Measurements from ENCODE around the gene ASIC4.

Gene ASIC4

GRCh38 chr2:219514196-219514761 is at the start of gene ASIC4:
ASIC4 (plus strand) TSS chr2:219514482; CDS start chr2:219514725, 243 bp downstream.
- Histone ChIP-seq H3K27ac (ENCODE audit: low read depth, low read length) (no peak within 1 kb of the TSS), H3K4me3 (ENCODE audit: low read depth in 1 of 5, low read length in 5 of 5) (no peak within 1 kb of the TSS), H3K9me3 (ENCODE audit: control insufficient read depth in 5 of 5, low read length in 5 of 5) (no peaks in the 10 kb centered on the region), H3K4me1 (ENCODE audit: control insufficient read depth in 5 of 5, insufficient read depth in 5 of 5, low read length in 5 of 5) (peaks cover 0 to 31% (median 12%) of the 10 kb centered on the region in 5 donors), H3K27me3 (ENCODE audit: control insufficient read depth in 5 of 5, insufficient read depth in 4 of 5, low read length in 5 of 5) (peaks cover 27 to 78% (median 72%) of the 10 kb centered on the region in 5 donors), H3K36me3 (ENCODE audit: control insufficient read depth in 5 of 5, insufficient read depth in 5 of 5, low read length in 5 of 5) (no peaks in the 10 kb centered on the region), H3K9ac (ENCODE audit: low read length in 5 of 5) (no peak within 1 kb of the TSS)

GRCh38 chr2:219465659-219466561 is 48.4 kb upstream of the ASIC4 start:
- Histone ChIP-seq H3K27me3 (ENCODE audit: control insufficient read depth in 5 of 5, insufficient read depth in 4 of 5, low read length in 5 of 5) (peaks cover 0 to 8% (median 6%) of the 10 kb centered on the region in 5 donors), H3K4me3 (ENCODE audit: low read depth in 1 of 5, low read length in 5 of 5) (no peak overlapping the region), H3K36me3 (ENCODE audit: control insufficient read depth in 5 of 5, insufficient read depth in 5 of 5, low read length in 5 of 5) (no peaks in the 10 kb centered on the region), H3K9me3 (ENCODE audit: control insufficient read depth in 5 of 5, low read length in 5 of 5) (no peaks in the 10 kb centered on the region), H3K9ac (ENCODE audit: low read length in 5 of 5) (no peak overlapping the region), H3K27ac (ENCODE audit: low read depth, low read length) (no peak overlapping the region), H3K4me1 (ENCODE audit: control insufficient read depth in 5 of 5, insufficient read depth in 5 of 5, low read length in 5 of 5) (no peaks in the 10 kb centered on the region)

- H3K9ac ChIP-seq (ENCODE audit: low read length in 5 of 5), result no peak overlapping the region
- no peaks in the 10 kb centered on the region for H3K36me3 ChIP-seq (ENCODE audit: control insufficient read depth in 5 of 5, insufficient read depth in 5 of 5, low read length in 5 of 5)
- H3K4me1 ChIP-seq (ENCODE audit: control insufficient read depth in 5 of 5, insufficient read depth in 5 of 5, low read length in 5 of 5), result no peaks in the 10 kb centered on the region
- H3K9me3 ChIP-seq (ENCODE audit: control insufficient read depth in 5 of 5, low read length in 5 of 5), result no peaks in the 10 kb centered on the region
- H3K4me3 ChIP-seq (ENCODE audit: low read depth in 1 of 5, low read length in 5 of 5), result no peak overlapping the region
- H3K27ac ChIP-seq (ENCODE audit: low read depth, low read length), result no peak overlapping the region
- peaks cover 0 to 11% (median 6%) of the 10 kb centered on the region in 5 donors for H3K27me3 ChIP-seq (ENCODE audit: control insufficient read depth in 5 of 5, insufficient read depth in 4 of 5, low read length in 5 of 5)
Observed at GRCh38 chr2:219466816-219467735, 47.2 kb upstream of the ASIC4 start.

- H3K4me1 ChIP-seq (ENCODE audit: control insufficient read depth in 5 of 5, insufficient read depth in 5 of 5, low read length in 5 of 5), result no peaks in the 10 kb centered on the region
- no peaks in the 10 kb centered on the region for H3K9me3 ChIP-seq (ENCODE audit: control insufficient read depth in 5 of 5, low read length in 5 of 5)
- no peak overlapping the region for H3K9ac ChIP-seq (ENCODE audit: low read length in 5 of 5)
- no peak overlapping the region for H3K27ac ChIP-seq (ENCODE audit: low read depth, low read length)
- no peaks in the 10 kb centered on the region for H3K36me3 ChIP-seq (ENCODE audit: control insufficient read depth in 5 of 5, insufficient read depth in 5 of 5, low read length in 5 of 5)
- peaks cover 1 to 16% (median 12%) of the 10 kb centered on the region in 5 donors for H3K27me3 ChIP-seq (ENCODE audit: control insufficient read depth in 5 of 5, insufficient read depth in 4 of 5, low read length in 5 of 5)
- no peak overlapping the region for H3K4me3 ChIP-seq (ENCODE audit: low read depth in 1 of 5, low read length in 5 of 5)
Observed at GRCh38 chr2:219467736-219468075, 46.6 kb upstream of the ASIC4 start.

GRCh38 chr2:219468410-219469185 is 45.7 kb upstream of the ASIC4 start:
- Histone ChIP-seq H3K9me3 (ENCODE audit: control insufficient read depth in 5 of 5, low read length in 5 of 5) (no peaks in the 10 kb centered on the region), H3K9ac (ENCODE audit: low read length in 5 of 5) (no peak overlapping the region), H3K4me1 (ENCODE audit: control insufficient read depth in 5 of 5, insufficient read depth in 5 of 5, low read length in 5 of 5) (no peaks in the 10 kb centered on the region), H3K27ac (ENCODE audit: low read depth, low read length) (no peak overlapping the region), H3K27me3 (ENCODE audit: control insufficient read depth in 5 of 5, insufficient read depth in 4 of 5, low read length in 5 of 5) (peaks cover 4 to 22% (median 17%) of the 10 kb centered on the region in 5 donors), H3K4me3 (ENCODE audit: low read depth in 1 of 5, low read length in 5 of 5) (no peak overlapping the region), H3K36me3 (ENCODE audit: control insufficient read depth in 5 of 5, insufficient read depth in 5 of 5, low read length in 5 of 5) (no peaks in the 10 kb centered on the region)

- Histone ChIP-seq H3K27ac (ENCODE audit: low read depth, low read length) (no peak overlapping the region), H3K4me1 (ENCODE audit: control insufficient read depth in 5 of 5, insufficient read depth in 5 of 5, low read length in 5 of 5) (no peaks in the 10 kb centered on the region), H3K27me3 (ENCODE audit: control insufficient read depth in 5 of 5, insufficient read depth in 4 of 5, low read length in 5 of 5) (peaks cover 4 to 22% (median 17%) of the 10 kb centered on the region in 5 donors), H3K9me3 (ENCODE audit: control insufficient read depth in 5 of 5, low read length in 5 of 5) (no peaks in the 10 kb centered on the region), H3K4me3 (ENCODE audit: low read depth in 1 of 5, low read length in 5 of 5) (no peak overlapping the region), H3K36me3 (ENCODE audit: control insufficient read depth in 5 of 5, insufficient read depth in 5 of 5, low read length in 5 of 5) (no peaks in the 10 kb centered on the region), H3K9ac (ENCODE audit: low read length in 5 of 5) (no peak overlapping the region)
Observed at GRCh38 chr2:219469186-219469724, 45.0 kb upstream of the ASIC4 start.

- Histone ChIP-seq H3K9me3 (ENCODE audit: control insufficient read depth in 5 of 5, low read length in 5 of 5) (no peaks in the 10 kb centered on the region), H3K4me3 (ENCODE audit: low read depth in 1 of 5, low read length in 5 of 5) (no peak overlapping the region), H3K4me1 (ENCODE audit: control insufficient read depth in 5 of 5, insufficient read depth in 5 of 5, low read length in 5 of 5) (no peaks in the 10 kb centered on the region), H3K27ac (ENCODE audit: low read depth, low read length) (no peak overlapping the region), H3K27me3 (ENCODE audit: control insufficient read depth in 5 of 5, insufficient read depth in 4 of 5, low read length in 5 of 5) (peaks cover 4 to 22% (median 17%) of the 10 kb centered on the region in 5 donors), H3K9ac (ENCODE audit: low read length in 5 of 5) (no peak overlapping the region), H3K36me3 (ENCODE audit: control insufficient read depth in 5 of 5, insufficient read depth in 5 of 5, low read length in 5 of 5) (no peaks in the 10 kb centered on the region)
Observed at GRCh38 chr2:219470429-219470828, 43.9 kb upstream of the ASIC4 start.

- no peaks in the 10 kb centered on the region for H3K36me3 ChIP-seq (ENCODE audit: control insufficient read depth in 5 of 5, insufficient read depth in 5 of 5, low read length in 5 of 5)
- no peak overlapping the region for H3K9ac ChIP-seq (ENCODE audit: low read length in 5 of 5)
Observed at GRCh38 chr2:219471476-219472371, 42.6 kb upstream of the ASIC4 start.

More at GRCh38 chr2:219471476-219472371, 42.6 kb upstream of the ASIC4 start:
- H3K4me1 ChIP-seq (ENCODE audit: control insufficient read depth in 5 of 5, insufficient read depth in 5 of 5, low read length in 5 of 5), result no peaks in the 10 kb centered on the region
- no peak overlapping the region for H3K27ac ChIP-seq (ENCODE audit: low read depth, low read length)
- H3K4me3 ChIP-seq (ENCODE audit: low read depth in 1 of 5, low read length in 5 of 5), result no peak overlapping the region
- peaks cover 4 to 22% (median 20%) of the 10 kb centered on the region in 5 donors for H3K27me3 ChIP-seq (ENCODE audit: control insufficient read depth in 5 of 5, insufficient read depth in 4 of 5, low read length in 5 of 5)
- H3K9me3 ChIP-seq (ENCODE audit: control insufficient read depth in 5 of 5, low read length in 5 of 5), result no peaks in the 10 kb centered on the region
